Subcutaneous adipose tissue (tissue), 4 donors: ENCODE measurements around the gene EXOSC1. TPM values are rescaled to one million over a fixed set of nuclear protein-coding genes. Genes with fewer than 3 reads are reported as not detected.

Experiments used
- total RNA-seq, 4 donors: library from RNA; depleted of rRNA; stranded (reverse); fragments of >200 nt; gene quantifications; one replicate each; pipeline ENCODE4 v1.1.0, GENCODE V29; 2016
- TF ChIP-seq, protein P1 (sequence below): fragments of 450-650 bp; IDR thresholded peaks from one replicate; pipeline ENCODE4 v1.5.1; 2016; ENCODE audit warnings: low read depth, mild to moderate bottlenecking, control low read depth, antibody characterized with exemption, moderate library complexity

The EXOSC1 gene
- total RNA-seq, 4 donors from 2014 or later, result 20.5 to 25.8 (median 22.9) TPM

DNA sequence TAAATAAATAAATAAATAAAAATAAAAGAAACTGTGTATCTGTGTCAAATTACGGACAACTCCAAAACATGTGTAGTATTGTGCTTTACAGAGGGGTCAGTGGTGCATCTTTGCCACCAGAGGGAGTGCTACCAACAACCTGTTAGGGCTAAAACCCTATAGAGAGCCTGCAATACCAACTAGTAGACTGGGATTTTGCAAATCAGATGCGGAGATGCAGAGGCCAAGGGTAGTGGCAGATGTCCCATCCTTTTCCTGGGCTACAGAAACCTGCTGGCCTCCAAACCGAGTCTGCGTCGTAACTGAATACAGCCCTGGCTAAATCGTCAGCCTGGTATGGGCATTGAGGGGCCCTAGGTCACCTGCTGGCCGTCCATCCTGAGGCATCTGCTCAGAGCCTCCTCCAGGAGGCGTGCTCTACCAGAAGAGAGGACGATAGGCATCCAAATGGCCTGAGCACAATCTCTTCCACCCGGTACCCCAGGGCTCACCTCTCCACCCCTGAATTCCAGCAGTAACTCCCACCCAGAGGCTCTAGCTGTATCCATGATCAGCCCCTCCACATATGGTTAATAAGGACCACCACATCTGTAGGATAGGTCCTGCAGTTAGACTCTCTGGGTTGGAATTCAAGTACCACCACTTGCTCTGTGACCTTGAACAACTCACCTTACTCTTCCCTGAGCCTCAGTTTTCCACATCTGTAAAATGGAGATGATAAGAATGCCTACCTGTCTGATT lies 38.4 kb downstream of the EXOSC1 start:
- TF ChIP-seq, protein P1, sequence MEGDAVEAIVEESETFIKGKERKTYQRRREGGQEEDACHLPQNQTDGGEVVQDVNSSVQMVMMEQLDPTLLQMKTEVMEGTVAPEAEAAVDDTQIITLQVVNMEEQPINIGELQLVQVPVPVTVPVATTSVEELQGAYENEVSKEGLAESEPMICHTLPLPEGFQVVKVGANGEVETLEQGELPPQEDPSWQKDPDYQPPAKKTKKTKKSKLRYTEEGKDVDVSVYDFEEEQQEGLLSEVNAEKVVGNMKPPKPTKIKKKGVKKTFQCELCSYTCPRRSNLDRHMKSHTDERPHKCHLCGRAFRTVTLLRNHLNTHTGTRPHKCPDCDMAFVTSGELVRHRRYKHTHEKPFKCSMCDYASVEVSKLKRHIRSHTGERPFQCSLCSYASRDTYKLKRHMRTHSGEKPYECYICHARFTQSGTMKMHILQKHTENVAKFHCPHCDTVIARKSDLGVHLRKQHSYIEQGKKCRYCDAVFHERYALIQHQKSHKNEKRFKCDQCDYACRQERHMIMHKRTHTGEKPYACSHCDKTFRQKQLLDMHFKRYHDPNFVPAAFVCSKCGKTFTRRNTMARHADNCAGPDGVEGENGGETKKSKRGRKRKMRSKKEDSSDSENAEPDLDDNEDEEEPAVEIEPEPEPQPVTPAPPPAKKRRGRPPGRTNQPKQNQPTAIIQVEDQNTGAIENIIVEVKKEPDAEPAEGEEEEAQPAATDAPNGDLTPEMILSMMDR, result no peak

DNA sequence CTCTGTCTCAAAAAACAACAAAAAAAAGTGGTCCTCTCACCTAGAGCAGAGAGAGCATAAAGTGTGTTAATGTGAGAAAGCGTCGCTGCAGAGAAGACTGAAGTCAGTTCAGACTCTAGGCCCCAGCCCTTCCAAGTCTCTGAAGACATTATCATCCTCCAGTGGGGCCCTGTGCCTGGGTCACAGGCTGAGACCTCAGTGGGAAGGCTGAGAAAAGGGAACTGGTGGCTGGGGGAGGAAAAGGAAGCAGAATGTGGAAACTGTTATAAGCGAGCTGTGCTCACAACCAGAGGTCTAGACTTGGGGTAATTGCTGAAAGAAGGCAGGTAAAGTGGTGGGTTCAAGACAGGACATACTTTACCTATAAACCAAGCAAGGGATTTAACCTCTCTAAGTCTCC lies 39.7 kb downstream of the EXOSC1 start:
- TF ChIP-seq, protein P1, result no peak

DNA sequence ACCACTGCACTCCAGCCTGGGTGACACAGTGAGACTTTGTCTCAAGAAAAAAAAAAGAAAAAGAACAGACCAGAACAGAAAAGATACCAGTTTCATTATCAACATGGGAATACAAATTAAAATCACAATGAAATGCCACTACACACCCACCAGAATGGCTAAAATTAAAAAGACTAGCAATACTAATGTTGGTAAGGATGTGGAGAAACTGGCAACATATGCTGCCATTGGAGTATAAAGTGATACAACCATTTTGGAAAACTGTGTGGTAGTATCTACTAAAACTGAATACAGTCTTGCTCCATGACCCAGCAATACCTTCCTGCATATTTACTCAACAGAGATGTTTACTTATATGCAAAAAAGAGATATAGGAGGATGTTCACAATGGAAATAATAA lies 41.8 kb downstream of the EXOSC1 start:
- TF ChIP-seq, protein P1, result no peak

DNA sequence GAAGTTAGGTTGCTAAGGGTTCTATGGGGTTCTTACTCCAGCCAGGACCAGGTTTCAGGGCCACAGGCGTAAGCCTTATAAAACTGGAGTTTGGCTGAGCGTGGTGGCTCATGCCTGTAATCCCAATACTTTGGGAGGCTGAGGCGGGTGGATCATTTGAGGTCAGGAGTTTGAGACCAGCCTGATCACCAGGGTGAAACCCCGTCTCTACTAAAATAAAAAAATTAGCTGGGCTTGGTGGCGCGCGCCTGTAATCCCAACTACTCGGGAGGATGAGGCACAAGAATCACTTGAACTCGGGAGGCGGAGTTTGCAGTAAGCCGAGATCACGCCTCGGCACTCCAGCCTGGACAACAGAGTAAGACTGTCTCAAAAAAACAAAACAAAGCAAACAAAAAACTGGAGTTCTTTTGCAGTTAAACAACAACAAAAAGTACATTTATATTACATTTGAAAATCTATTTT lies 44.3 kb downstream of the EXOSC1 start:
- TF ChIP-seq, protein P1, result no peak

DNA sequence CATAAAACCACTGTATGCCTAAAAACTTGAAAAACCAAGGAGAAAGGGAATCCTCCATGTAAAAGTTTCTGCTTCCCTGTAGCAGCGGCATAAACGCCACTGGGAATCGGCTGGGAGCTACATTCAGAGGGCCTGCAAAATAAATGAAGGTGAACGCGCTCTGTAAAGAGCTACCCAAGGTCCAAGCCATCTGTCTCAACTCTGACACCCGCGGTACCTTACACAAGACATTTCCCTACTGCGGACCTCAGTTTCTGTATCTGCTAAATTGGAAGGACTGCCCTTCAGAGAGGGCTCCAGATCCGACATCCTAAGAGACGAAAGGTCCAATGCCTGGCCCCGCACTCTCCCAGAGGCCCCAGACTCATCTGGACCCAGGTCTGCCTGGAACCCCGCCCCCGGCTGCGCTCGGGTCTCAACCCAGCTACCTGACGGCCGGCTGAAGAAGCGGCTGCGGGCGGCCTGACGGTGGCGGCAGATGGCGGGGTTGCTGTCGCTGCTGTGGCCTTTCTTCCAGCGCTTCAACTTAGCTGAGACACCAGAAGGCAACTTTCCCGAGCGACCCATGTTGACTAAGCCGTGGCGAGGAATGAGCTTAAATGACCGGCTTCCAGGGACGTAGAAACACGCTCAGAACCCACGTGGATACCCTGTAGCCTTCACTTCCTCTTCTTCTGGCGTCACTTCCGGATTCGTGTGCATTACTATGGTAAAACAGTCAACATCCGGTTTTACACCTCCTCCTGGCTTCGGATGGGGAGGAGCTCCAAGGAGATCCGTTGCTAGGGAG lies 44.9 kb downstream of the EXOSC1 start, which contains the start of gene RRP12:
Gene RRP12 (minus strand): TSS at position 676 of the 790 bp plus-strand sequence. CDS start 109 bp downstream, at position 567.
- TF ChIP-seq, protein P1, result no peak

DNA sequence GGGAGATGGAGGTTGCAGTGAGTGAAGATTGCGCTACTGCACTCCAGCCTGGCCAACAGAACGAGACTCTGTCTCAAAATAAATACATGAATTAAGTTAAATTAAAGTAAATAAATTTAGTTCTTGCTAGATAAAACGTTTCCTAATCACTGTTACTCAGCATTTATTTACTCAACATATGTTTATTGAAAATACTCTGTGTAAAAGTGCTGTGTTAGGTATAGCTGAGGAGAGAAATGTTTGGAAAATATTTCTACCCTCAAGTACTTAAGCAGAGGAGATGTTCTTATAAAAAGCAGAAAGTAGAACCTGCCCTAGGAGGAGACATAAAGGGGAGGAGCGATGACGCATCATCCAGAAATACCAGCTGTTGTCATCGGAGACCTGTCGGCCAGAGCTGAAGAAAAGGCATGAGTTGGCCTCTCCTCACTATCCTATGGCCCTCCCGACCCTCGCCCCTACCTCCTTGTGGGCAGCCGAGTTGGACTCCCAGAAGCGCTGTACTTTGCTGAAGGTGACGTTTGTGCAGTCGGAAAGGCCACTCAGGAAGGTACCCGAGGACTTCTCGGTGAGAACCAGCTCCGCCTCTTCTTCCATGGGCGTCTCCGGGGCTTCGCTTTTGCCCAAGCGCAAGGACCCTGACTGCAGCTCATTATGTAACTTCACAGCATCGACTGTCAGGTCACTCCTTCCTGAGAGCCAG lies 45.8 kb downstream of the EXOSC1 start:
- TF ChIP-seq, protein P1, result no peak

DNA sequence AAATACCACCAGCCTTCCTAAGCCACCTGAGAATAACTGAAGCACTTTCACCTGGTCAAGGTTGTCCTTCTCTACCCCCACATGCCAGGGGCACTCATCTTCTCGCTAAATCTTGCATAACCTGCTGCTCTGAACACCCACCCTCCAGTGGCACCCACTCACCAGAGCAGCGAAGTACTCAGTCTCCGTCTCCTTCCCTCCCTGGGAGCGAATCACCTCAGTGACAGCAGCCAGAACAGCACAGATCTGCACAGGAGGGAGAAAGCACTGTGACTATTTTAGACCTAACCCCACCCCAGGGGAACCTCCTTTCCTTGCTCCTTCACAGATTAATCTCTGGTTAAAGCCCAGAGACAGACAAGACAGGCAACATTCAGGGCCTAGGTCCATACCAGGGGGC lies 49.8 kb downstream of the EXOSC1 start:
- TF ChIP-seq, protein P1, result no peak
